ENCODE results near the gene STAG1. TPM values are rescaled to one million over a fixed set of nuclear protein-coding genes. Genes with fewer than 3 reads are reported as not detected.

The STAG1 gene
- total RNA-seq, 6 experiments from 2014 or later = 8.2 to 18.5 (median 12.7) TPM

DNA sequence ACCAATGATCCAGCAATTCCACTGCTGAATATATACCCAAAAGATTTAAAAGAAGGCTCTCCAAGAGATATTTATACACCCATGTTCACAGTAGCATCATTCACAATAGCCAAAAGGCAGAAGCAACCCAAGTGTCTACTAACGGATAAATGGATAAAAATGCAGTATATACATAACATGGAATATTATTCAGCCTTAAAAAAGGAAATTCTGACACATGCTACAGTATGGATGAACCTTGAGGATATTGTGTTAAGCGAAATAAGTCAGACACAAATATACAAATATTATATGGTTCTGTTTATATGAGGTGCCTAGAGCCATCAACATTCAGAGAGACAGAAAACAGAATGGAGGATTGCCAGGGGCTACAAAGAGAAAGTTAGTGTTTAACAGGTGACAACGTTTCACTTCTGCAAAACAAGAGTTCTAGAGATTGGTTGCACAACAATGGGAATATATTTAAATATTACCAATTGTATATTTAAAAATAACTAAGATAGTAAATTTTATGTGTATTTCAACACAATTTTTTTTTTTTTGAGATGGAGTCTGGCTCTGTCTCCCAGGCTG, 69.4 kb downstream of the STAG1 start:
- no peaks in the 10 kb centered on the region for H3K36me3 ChIP-seq
- DNase-seq (no peak), ATAC-seq (no peak)
- intact Hi-C loops (cut with DNase I) = no loop called here
- TF ChIP-seq POLR2A (IDR thresholded peaks at IDR 0.05) = no peak
- TF ChIP-seq, protein P1, sequence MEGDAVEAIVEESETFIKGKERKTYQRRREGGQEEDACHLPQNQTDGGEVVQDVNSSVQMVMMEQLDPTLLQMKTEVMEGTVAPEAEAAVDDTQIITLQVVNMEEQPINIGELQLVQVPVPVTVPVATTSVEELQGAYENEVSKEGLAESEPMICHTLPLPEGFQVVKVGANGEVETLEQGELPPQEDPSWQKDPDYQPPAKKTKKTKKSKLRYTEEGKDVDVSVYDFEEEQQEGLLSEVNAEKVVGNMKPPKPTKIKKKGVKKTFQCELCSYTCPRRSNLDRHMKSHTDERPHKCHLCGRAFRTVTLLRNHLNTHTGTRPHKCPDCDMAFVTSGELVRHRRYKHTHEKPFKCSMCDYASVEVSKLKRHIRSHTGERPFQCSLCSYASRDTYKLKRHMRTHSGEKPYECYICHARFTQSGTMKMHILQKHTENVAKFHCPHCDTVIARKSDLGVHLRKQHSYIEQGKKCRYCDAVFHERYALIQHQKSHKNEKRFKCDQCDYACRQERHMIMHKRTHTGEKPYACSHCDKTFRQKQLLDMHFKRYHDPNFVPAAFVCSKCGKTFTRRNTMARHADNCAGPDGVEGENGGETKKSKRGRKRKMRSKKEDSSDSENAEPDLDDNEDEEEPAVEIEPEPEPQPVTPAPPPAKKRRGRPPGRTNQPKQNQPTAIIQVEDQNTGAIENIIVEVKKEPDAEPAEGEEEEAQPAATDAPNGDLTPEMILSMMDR (IDR thresholded peaks at IDR 0.05) = no peak
- no peak overlapping the region for H3K27ac ChIP-seq
- H3K27me3 ChIP-seq = no peaks in the 10 kb centered on the region
- no peaks in the 10 kb centered on the region for H3K4me1 ChIP-seq
- H3K4me3 ChIP-seq = no peak overlapping the region
- WGBS (ENCODE audit: insufficient coverage, low coverage, low lambda C conversion rate, missing lambda C conversion rate) = 68% methylated on average over 3 of the region's 3 CpGs
- no peaks in the 10 kb centered on the region for H3K9me3 ChIP-seq

- Histone ChIP-seq H3K9me3 (no peaks in the 10 kb centered on the region), H3K27ac (no peak overlapping the region), H3K27me3 (no peaks in the 10 kb centered on the region), H3K4me1 (no peaks in the 10 kb centered on the region), H3K36me3 (no peaks in the 10 kb centered on the region), H3K4me3 (no peak overlapping the region)
- no peak for DNase-seq
- intact Hi-C loops (cut with DNase I) = no loop called here
- no peak for ATAC-seq
- TF ChIP-seq, protein P1 (IDR thresholded peaks at IDR 0.05) = no peak
- no peak for TF ChIP-seq POLR2A (IDR thresholded peaks at IDR 0.05)
- no CpG with 5 or more reads among the region's 4 CpGs for WGBS (ENCODE audit: insufficient coverage, low coverage, low lambda C conversion rate, missing lambda C conversion rate)
Observed at GRCh38 chr3:136678981-136679380, 73.2 kb downstream of the STAG1 start.

DNA sequence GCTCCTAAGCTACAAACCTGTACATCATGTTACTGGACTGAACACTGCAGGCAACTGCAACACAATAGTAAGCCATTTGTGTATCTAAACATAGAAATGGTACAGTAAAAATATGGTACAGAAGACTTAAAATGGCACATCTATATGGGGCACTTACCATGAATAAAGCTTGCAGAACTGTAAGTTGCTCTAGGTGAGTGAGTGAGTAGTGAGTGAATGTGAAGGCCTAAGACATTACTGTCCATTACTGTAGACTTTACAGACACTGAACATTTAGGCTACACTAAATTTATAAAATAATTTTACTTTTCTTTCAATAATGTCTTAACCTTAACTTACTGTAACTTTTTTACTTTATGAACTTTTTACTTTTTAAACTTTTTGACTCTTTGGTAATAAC, 76.2 kb downstream of the STAG1 start:
- H3K27me3 ChIP-seq = no peaks in the 10 kb centered on the region
- intact Hi-C loops (cut with DNase I) = no loop called here
- no peak for TF ChIP-seq POLR2A (IDR thresholded peaks at IDR 0.05)
- TF ChIP-seq, protein P1 (IDR thresholded peaks at IDR 0.05) = no peak
- H3K4me3 ChIP-seq = no peak overlapping the region
- no peaks in the 10 kb centered on the region for H3K36me3 ChIP-seq
- no peak for ATAC-seq
- H3K9me3 ChIP-seq = no peaks in the 10 kb centered on the region
- DNase-seq = no peak
- H3K27ac ChIP-seq = no peak overlapping the region
- H3K4me1 ChIP-seq = no peaks in the 10 kb centered on the region

GRCh38 chr3:136675150-136675858, 76.9 kb downstream of the STAG1 start:
- Histone ChIP-seq H3K4me3 (no peak overlapping the region), H3K4me1 (no peaks in the 10 kb centered on the region), H3K27ac (no peak overlapping the region), H3K9me3 (no peaks in the 10 kb centered on the region), H3K36me3 (no peaks in the 10 kb centered on the region), H3K27me3 (no peaks in the 10 kb centered on the region)
- WGBS (ENCODE audit: insufficient coverage, low coverage, low lambda C conversion rate, missing lambda C conversion rate) = 60% methylated on average over 2 of the region's 2 CpGs
- DNase-seq (no peak), ATAC-seq (no peak)
- TF ChIP-seq, protein P1 (IDR thresholded peaks at IDR 0.05) = no peak
- TF ChIP-seq POLR2A (IDR thresholded peaks at IDR 0.05) = no peak
- intact Hi-C loops (cut with DNase I) = no loop called here
